Right hindlimb (tissue), 1 donor: ENCODE measurements around the gene SNX9.
"Not testable (repeated sequence)": the region's sequence is repeated elsewhere in the genome, so short reads cannot be mapped to it uniquely, and the experiment has no call there.

Experiments used
- DNase-seq: peaks from one replicate; pipeline ENCODE4 v3.0.0-alpha.2; 2018

The SNX9 gene

GRCh38 chr6:157832250-157832967 lies 9.4 kb downstream of the SNX9 start:
- no peak for DNase-seq

- DNase-seq: no peak
These were observed 11.5 kb downstream of the SNX9 start for GRCh38 chr6:157834549-157834948.

GRCh38 chr6:157838718-157839430 lies 15.8 kb downstream of the SNX9 start:
- no peak for DNase-seq

GRCh38 chr6:157839606-157840005 lies 16.6 kb downstream of the SNX9 start:
- no peak for DNase-seq

GRCh38 chr6:157840261-157840660 lies 17.2 kb downstream of the SNX9 start:
- DNase-seq: no peak

GRCh38 chr6:157840776-157841175 lies 17.7 kb downstream of the SNX9 start:
- DNase-seq: no peak

- DNase-seq: no peak
These were observed 18.3 kb downstream of the SNX9 start for GRCh38 chr6:157841211-157841840.

GRCh38 chr6:157842212-157842611 lies 19.2 kb downstream of the SNX9 start:
- no peak for DNase-seq

GRCh38 chr6:157844196-157844595 lies 21.1 kb downstream of the SNX9 start:
- DNase-seq: not testable (repeated sequence)

GRCh38 chr6:157845493-157846259 lies 22.6 kb downstream of the SNX9 start:
- DNase-seq: no peak

- DNase-seq: no peak
These were observed 24.8 kb downstream of the SNX9 start for GRCh38 chr6:157847846-157848245.

- no peak for DNase-seq
These were observed 25.6 kb downstream of the SNX9 start for GRCh38 chr6:157848693-157849092.

- no peak for DNase-seq
These were observed 26.4 kb downstream of the SNX9 start for GRCh38 chr6:157849288-157850017.

GRCh38 chr6:157850030-157850429 lies 27.0 kb downstream of the SNX9 start:
- no peak for DNase-seq

- no peak for DNase-seq
These were observed 30.2 kb downstream of the SNX9 start for GRCh38 chr6:157853018-157853805.

- no peak for DNase-seq
These were observed 31.0 kb downstream of the SNX9 start for GRCh38 chr6:157853902-157854502.

GRCh38 chr6:157855325-157855724 lies 32.3 kb downstream of the SNX9 start:
- no peak for DNase-seq

GRCh38 chr6:157855804-157856203 lies 32.8 kb downstream of the SNX9 start:
- not testable (repeated sequence) for DNase-seq

GRCh38 chr6:157858664-157859063 lies 35.6 kb downstream of the SNX9 start:
- not testable (repeated sequence) for DNase-seq

- no peak for DNase-seq
These were observed 36.9 kb downstream of the SNX9 start for GRCh38 chr6:157859775-157860504.
